ENCODE data around the gene OMG.

GRCh38 chr17:31248986-31249834, 47.8 kb downstream of the OMG start:
- no peak for TF ChIP-seq CTCF (conservative IDR thresholded peaks at IDR 0.05; ENCODE audit: low read length)
- no peak for TF ChIP-seq EZH2phosphoT487 (IDR thresholded peaks at IDR 0.05; ENCODE audit: borderline replicate concordance)
